ENCODE data around the gene TPGS2.

GRCh38 chr18:36769172-36769571, 59.6 kb downstream of the TPGS2 start:
- TF ChIP-seq CTCF (IDR thresholded peaks at IDR 0.05; ENCODE audit: insufficient read depth, low read length, poor library complexity, severe bottlenecking): no peak
- TF ChIP-seq EZH2phosphoT487 (conservative IDR thresholded peaks at IDR 0.05; ENCODE audit: low read length): no peak

Data from SU-DHL-6 (cell line).